Measurements from ENCODE around the gene MAP6.

GRCh38 chr11:75700940-75701339 lies 32.1 kb upstream of the MAP6 start:
- no peak for TF ChIP-seq CTCF (IDR thresholded peaks at IDR 0.05)
- no peak for TF ChIP-seq POLR2A (IDR thresholded peaks at IDR 0.05)
